IMR-90 (cell line): ENCODE data around the gene TRIM62. TPM values are rescaled to one million over a fixed set of nuclear protein-coding genes. Genes with fewer than 3 reads are reported as not detected.

Experiments
- ATAC-seq: fragments of 200-7000 bp; cut with Tn5 transposase; 2 replicates; pipeline ENCODE4 v1.9.1; 2020; ENCODE audit warnings: low read depth, mild to moderate bottlenecking, moderate library complexity
- BruUV-seq: library from RNA; stranded (reverse); fragments of 400-500 nt; replicated peaks from 2 replicates; lab custom pipeline; 2021; lab: Mats Ljungman, UMichigan
- CTCF ChIA-PET: fragments of 300-600 bp; formaldehyde crosslinking; extraction: SDS; loops from one replicate; lab custom pipeline; 2021; ENCODE audit warnings: antibody characterized with exemption; lab: Yijun Ruan, JAX
- POLR2A ChIA-PET: fragments of 300-600 bp; sonication (Branson Sonifier 250); formaldehyde crosslinking; loops from one replicate; lab custom pipeline; 2022; ENCODE audit warnings: antibody characterized with exemption; ENCODE audit not compliant: unreplicated experiment; lab: Charles Lee
- DNase-seq: peaks from one replicate; pipeline ENCODE4 v3.0.0; 2013
- H2AFZ ChIP-seq: replicated peaks from 2 replicates; pipeline ENCODE3; 2013; ENCODE audit warnings: low read length, mild to moderate bottlenecking; ENCODE audit not compliant: poor library complexity
- H2AK5ac ChIP-seq: 2 replicates; pipeline ENCODE4 v1.6.1; 2013; ENCODE audit warnings: low read depth, low read length, inconsistent platforms
- H2AK9ac ChIP-seq: replicated peaks from 2 replicates; pipeline ENCODE3; 2013; ENCODE audit warnings: mild to moderate bottlenecking, low read depth, low read length, moderate library complexity; ENCODE audit not compliant: poor library complexity
- H2BK120ac ChIP-seq: 2 replicates; pipeline ENCODE4 v1.6.1; 2013; ENCODE audit warnings: low read depth, low read length, inconsistent platforms
- H2BK15ac ChIP-seq: 3 replicates; pipeline ENCODE4 v1.6.1; 2013; ENCODE audit warnings: low read depth, low read length, inconsistent platforms
- H2BK20ac ChIP-seq: 2 replicates; pipeline ENCODE4 v1.6.1; 2013; ENCODE audit warnings: low read depth, mild to moderate bottlenecking, inconsistent platforms, low read length, moderate library complexity
- H2BK5ac ChIP-seq: 2 replicates; pipeline ENCODE4 v1.6.1; 2013; ENCODE audit warnings: mild to moderate bottlenecking, low read depth, low read length, inconsistent platforms; ENCODE audit not compliant: poor library complexity, severe bottlenecking
- H3K14ac ChIP-seq: replicated peaks from 2 replicates; pipeline ENCODE4 v1.6.1; 2013; ENCODE audit warnings: low read depth, low read length, inconsistent platforms
- H3K18ac ChIP-seq: 2 replicates; pipeline ENCODE4 v1.6.1; 2013; ENCODE audit warnings: low read depth, low read length, control low read depth
- H3K23ac ChIP-seq: 2 replicates; pipeline ENCODE4 v1.6.1; 2013; ENCODE audit warnings: low read depth, low read length, inconsistent platforms
- H3K27ac ChIP-seq: 2 replicates; pipeline ENCODE4 v1.5.1; 2013; ENCODE audit warnings: mild to moderate bottlenecking, control low read depth, low read length; ENCODE audit not compliant: insufficient read depth
- H3K27me3 ChIP-seq: 2 replicates; pipeline ENCODE4 v1.6.1; 2013; ENCODE audit warnings: low read length; ENCODE audit not compliant: control insufficient read depth, insufficient read depth
- H3K36me3 ChIP-seq: 2 replicates; pipeline ENCODE4 v1.6.1; 2013; ENCODE audit warnings: low read length, mixed read lengths; ENCODE audit not compliant: control insufficient read depth, insufficient read depth
- H3K4ac ChIP-seq: 2 replicates; pipeline ENCODE4 v1.6.1; 2013; ENCODE audit warnings: low read depth, low read length, inconsistent platforms
- H3K4me1 ChIP-seq: 2 replicates; pipeline ENCODE4 v1.6.1; 2013; ENCODE audit warnings: low read length, mixed read lengths; ENCODE audit not compliant: control insufficient read depth, insufficient read depth
- H3K4me2 ChIP-seq: 2 replicates; pipeline ENCODE4 v1.6.1; 2013; ENCODE audit warnings: low read depth, mild to moderate bottlenecking, control low read depth, low read length, moderate library complexity
- H3K4me3 ChIP-seq: 2 replicates; pipeline ENCODE4 v1.5.1; 2013; ENCODE audit warnings: low read depth, mild to moderate bottlenecking, control low read depth, low read length, moderate library complexity; ENCODE audit not compliant: insufficient read depth
- H3K56ac ChIP-seq: 2 replicates; pipeline ENCODE4 v1.6.1; 2013; ENCODE audit warnings: low read length, inconsistent platforms; ENCODE audit not compliant: insufficient read depth; ENCODE audit errors: extremely low read depth
- H3K79me1 ChIP-seq, 2 experiments: 2 replicates each; pipeline ENCODE4 v1.6.1; 2013; ENCODE audit warnings: low read length in 2 of 2, inconsistent platforms in 1 of 2, low read depth in 1 of 2
- H3K9ac ChIP-seq: 2 replicates; pipeline ENCODE4 v1.6.1; 2013; ENCODE audit warnings: low read depth, low read length, control low read depth
- H3K9me1 ChIP-seq: 2 replicates; pipeline ENCODE4 v1.6.1; 2013; ENCODE audit warnings: low read length, inconsistent platforms; ENCODE audit not compliant: insufficient read depth
- H3K9me3 ChIP-seq: 2 replicates; pipeline ENCODE4 v1.6.1; 2013; ENCODE audit warnings: low read length; ENCODE audit not compliant: control insufficient read depth, insufficient read depth
- H4K20me1 ChIP-seq: 2 replicates; pipeline ENCODE4 v1.6.1; 2013; ENCODE audit warnings: low read length, inconsistent platforms; ENCODE audit not compliant: insufficient read depth
- H4K5ac ChIP-seq: 2 replicates; pipeline ENCODE4 v1.6.1; 2013; ENCODE audit warnings: mild to moderate bottlenecking, low read depth, low read length, control low read depth
- H4K8ac ChIP-seq, 2 experiments: 2 replicates each; pipeline ENCODE4 v1.6.1; 2013; ENCODE audit warnings: low read depth in 2 of 2, low read length in 2 of 2, control low read depth in 1 of 2, inconsistent platforms in 1 of 2
- H4K91ac ChIP-seq: 2 replicates; pipeline ENCODE4 v1.6.1; 2013; ENCODE audit warnings: low read depth, low read length, inconsistent platforms; ENCODE audit not compliant: insufficient read depth
- BHLHE40 ChIP-seq: fragments of 150-350 bp; IDR thresholded peaks from 2 replicates; pipeline ENCODE4 v1.6.1; 2016; ENCODE audit warnings: mild to moderate bottlenecking, low read depth, low read length
- CEBPB ChIP-seq: IDR thresholded peaks from 2 replicates; pipeline ENCODE4 v1.6.1; 2012; ENCODE audit warnings: low read depth, low read length, improper control_type of control experiment
- CHD1 ChIP-seq: IDR thresholded peaks from 2 replicates; pipeline ENCODE4 v1.6.1; 2012; ENCODE audit warnings: low read depth, low read length, improper control_type of control experiment
- FOS ChIP-seq: fragments of 150-350 bp; IDR thresholded peaks from 2 replicates; pipeline ENCODE4 v1.6.1; 2016; ENCODE audit warnings: low read depth, low read length
- MAFK ChIP-seq: IDR thresholded peaks from 2 replicates; pipeline ENCODE4 v1.6.1; 2012; ENCODE audit warnings: low read depth, low read length, improper control_type of control experiment
- MXI1 ChIP-seq: IDR thresholded peaks from 2 replicates; pipeline ENCODE4 v1.6.1; 2012; ENCODE audit warnings: low read depth, mild to moderate bottlenecking, low read length, moderate library complexity, borderline replicate concordance
- NFE2L2 ChIP-seq: fragments of 150-350 bp; IDR thresholded peaks from 2 replicates; pipeline ENCODE4 v1.6.1; 2016; ENCODE audit warnings: low read depth, mild to moderate bottlenecking, low read length
- POLR2A ChIP-seq: IDR thresholded peaks from 2 replicates; pipeline ENCODE4 v1.6.1; 2012; ENCODE audit warnings: mild to moderate bottlenecking, low read depth, low read length
- RAD21 ChIP-seq: IDR thresholded peaks from 2 replicates; pipeline ENCODE4 v1.6.1; 2012; ENCODE audit warnings: low read length, improper control_type of control experiment
- RCOR1 ChIP-seq: IDR thresholded peaks from 2 replicates; pipeline ENCODE4 v1.6.1; 2012; ENCODE audit warnings: mild to moderate bottlenecking, low read length, improper control_type of control experiment; ENCODE audit not compliant: insufficient replicate concordance
- SMC3 ChIP-seq: fragments of 150-350 bp; IDR thresholded peaks from 2 replicates; pipeline ENCODE4 v1.6.1; 2016; ENCODE audit warnings: low read depth, mild to moderate bottlenecking, antibody characterized with exemption, low read length, moderate library complexity
- WGBS, 2 experiments: methylation state at CpG; one replicate each; pipeline versions ENCODE4 v1.1.5 to v1.1.7; 2013; ENCODE audit warnings: missing lambda C conversion rate in 2 of 2; ENCODE audit not compliant: insufficient read length in 1 of 2; ENCODE audit errors: extremely low coverage in 2 of 2; 5-methylcytosine and 5-hydroxymethylcytosine counted together
- dilution Hi-C: fragments of 300-500 bp; cut with HindIII; formaldehyde crosslinking; loops from one replicate; pipeline ENCODE4 v1.14.3; 2018; ENCODE audit warnings: low sequenced_read_pairs; ENCODE audit not compliant: unreplicated experiment
- in situ Hi-C: fragments of 300-500 bp; cut with MboI; formaldehyde crosslinking; loops from 3 replicates; pipeline ENCODE4 v1.14.3; 2019; ENCODE audit warnings: low sequenced_read_pairs, inconsistent platforms, mixed read lengths
- intact Hi-C: fragments of 100-400 bp; cut with micrococcal nuclease; formaldehyde crosslinking; loops from 2 replicates; pipeline ENCODE4 v1.10.0; 2022
- polyA plus RNA-seq, 3 experiments: library from polyadenylated mRNA; depleted of rRNA; stranded (reverse); fragments of >200 nt; gene quantifications; 2 replicates each; pipeline ENCODE4 v1.2.3, GENCODE V29; 2012; ENCODE audit warnings: low replicate concordance in 1 of 3
- total RNA-seq: library from RNA; depleted of rRNA; stranded (reverse); fragments of >200 nt; gene quantifications from 2 replicates; pipeline ENCODE4 v1.2.3, GENCODE V29; 2012
- TF ChIP-seq, protein P1 (sequence below): fragments of 150-350 bp; IDR thresholded peaks from 2 replicates; pipeline ENCODE4 v1.6.1; 2017; ENCODE audit warnings: mild to moderate bottlenecking, antibody characterized with exemption, low read length, low read depth
- TF ChIP-seq, protein P2 (sequence below): conservative IDR thresholded peaks from 2 replicates; pipeline ENCODE4 v1.5.1; 2012; ENCODE audit warnings: mild to moderate bottlenecking, low read depth, low read length, improper control_type of control experiment
- TF ChIP-seq, protein P3 (sequence below): fragments of 150-350 bp; IDR thresholded peaks from 2 replicates; pipeline ENCODE4 v1.6.1; 2016; ENCODE audit warnings: low read depth, mild to moderate bottlenecking, low read length, moderate library complexity, borderline replicate concordance

TRIM62 gene
- total and polyA plus RNA-seq, 2 of the 4 experiments (the other 2 are of a cell fraction), result 3.0 to 11.1 TPM

DNA sequence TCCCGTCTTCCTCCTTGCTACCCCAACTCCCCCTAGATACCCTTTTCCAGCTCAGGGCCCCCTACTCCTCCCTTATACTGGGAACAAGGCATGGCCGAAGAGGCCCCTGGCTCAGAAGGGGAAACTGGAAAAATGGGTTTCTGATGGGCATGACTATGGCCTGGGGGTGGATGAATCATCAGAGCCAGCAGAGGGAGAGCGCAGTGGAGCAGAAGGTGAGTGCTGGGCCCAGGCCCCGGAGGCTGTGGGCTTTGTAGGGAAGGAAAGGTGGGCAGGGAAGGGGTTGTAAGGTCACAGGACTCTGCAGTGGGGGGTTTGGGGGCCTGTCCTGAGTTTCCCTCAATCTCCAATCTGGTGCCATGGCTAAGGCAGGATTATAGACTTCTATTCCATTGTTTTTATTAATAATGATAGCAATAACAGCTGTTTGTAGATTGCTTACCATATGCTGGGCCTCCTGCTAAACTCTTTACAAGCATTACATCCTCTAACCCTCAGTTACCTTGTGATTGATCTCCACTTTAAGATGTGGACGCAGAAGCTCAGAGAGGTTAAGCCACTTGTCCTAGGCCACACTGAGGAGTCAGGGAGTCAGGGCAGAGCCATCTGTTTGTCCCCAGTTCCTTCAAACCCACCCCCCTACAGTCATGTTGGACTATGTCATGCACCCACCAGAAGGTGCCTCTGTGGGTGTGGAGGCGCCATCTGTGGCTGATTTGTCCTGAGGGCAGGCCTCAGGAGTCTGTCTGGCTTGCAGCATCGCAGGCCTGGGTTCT lies 38.2 kb upstream of the TRIM62 start (continued):
- TF ChIP-seq BHLHE40 (no peak), CHD1 (no peak), FOS (no peak)

DNA sequence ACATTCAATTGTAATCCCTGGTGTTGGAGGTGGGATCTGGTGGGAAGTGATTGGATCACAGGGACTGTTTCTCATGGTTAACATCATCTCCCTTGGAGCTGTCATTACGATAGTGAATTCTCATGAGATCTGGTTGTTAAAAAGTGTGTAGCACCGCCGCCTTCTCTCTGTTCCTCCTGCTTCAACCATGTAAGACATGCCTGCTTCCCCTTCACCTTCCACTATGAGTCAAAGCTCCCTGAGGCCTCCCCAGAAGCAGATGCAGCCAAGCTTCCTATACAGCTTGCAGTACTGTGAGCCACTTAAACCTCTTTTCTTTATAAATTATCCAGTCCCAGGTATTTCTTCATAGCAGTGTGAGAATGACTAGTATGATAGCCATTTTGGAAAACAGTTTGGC lies 30.1 kb upstream of the TRIM62 start:
- no peak overlapping the region for H2BK5ac ChIP-seq
- in situ Hi-C loops (loop anchor here (25.0 kb wide), 1 partner anchor 400 kb away; no protein-coding TSS in a partner anchor), intact Hi-C loops (no loop called here), dilution Hi-C loops (no loop called here)
- H3K56ac ChIP-seq, result no peak overlapping the region
- H3K23ac ChIP-seq, result no peak overlapping the region
- H2AK9ac ChIP-seq, result peak overlapping the region; percentile 13
- no peaks in the 10 kb centered on the region for H3K9me3 ChIP-seq
- no peaks in the 10 kb centered on the region for H3K4me1 ChIP-seq
- H2BK120ac ChIP-seq, result no peak overlapping the region
- no TSS peak for BruUV-seq
- no peak overlapping the region for H3K27ac ChIP-seq
- no peaks in the 10 kb centered on the region for H3K79me1 ChIP-seq
- no peaks in the 10 kb centered on the region for H3K27me3 ChIP-seq
- CTCF ChIA-PET, result no interaction called here
- H2AK5ac ChIP-seq, result no peak overlapping the region
- POLR2A ChIA-PET, result no interaction called here
- no peak for DNase-seq
- no peaks in the 10 kb centered on the region for H3K9me1 ChIP-seq
- H4K91ac ChIP-seq, result no peak overlapping the region
- no CpG with 5 or more reads among the region's 3 CpGs for WGBS, 2 experiments
- H3K4ac ChIP-seq, result no peak overlapping the region
- no peak overlapping the region for H2BK15ac ChIP-seq
- H3K14ac ChIP-seq, result no peak overlapping the region
- no peak overlapping the region for H3K18ac ChIP-seq
- H4K5ac ChIP-seq, result no peak overlapping the region
- no peaks in the 10 kb centered on the region for H3K36me3 ChIP-seq
- no peak overlapping the region for H2AFZ ChIP-seq
- no peaks in the 10 kb centered on the region for H4K20me1 ChIP-seq
- no peak overlapping the region for H3K4me3 ChIP-seq
- H3K9ac ChIP-seq, result no peak overlapping the region
- H2BK20ac ChIP-seq, result no peak overlapping the region
- no peak overlapping the region for H3K4me2 ChIP-seq
- no peak overlapping the region for H4K8ac ChIP-seq
- TF ChIP-seq CEBPB (no peak), POLR2A (no peak), MAFK (no peak), BHLHE40 (no peak), MXI1 (no peak), RCOR1 (no peak), RAD21 (no peak), NFE2L2 (no peak), SMC3 (no peak), CHD1 (no peak)
- TF ChIP-seq, protein P1, sequence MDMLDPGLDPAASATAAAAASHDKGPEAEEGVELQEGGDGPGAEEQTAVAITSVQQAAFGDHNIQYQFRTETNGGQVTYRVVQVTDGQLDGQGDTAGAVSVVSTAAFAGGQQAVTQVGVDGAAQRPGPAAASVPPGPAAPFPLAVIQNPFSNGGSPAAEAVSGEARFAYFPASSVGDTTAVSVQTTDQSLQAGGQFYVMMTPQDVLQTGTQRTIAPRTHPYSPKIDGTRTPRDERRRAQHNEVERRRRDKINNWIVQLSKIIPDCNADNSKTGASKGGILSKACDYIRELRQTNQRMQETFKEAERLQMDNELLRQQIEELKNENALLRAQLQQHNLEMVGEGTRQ, result no peak
- TF ChIP-seq, protein P2, sequence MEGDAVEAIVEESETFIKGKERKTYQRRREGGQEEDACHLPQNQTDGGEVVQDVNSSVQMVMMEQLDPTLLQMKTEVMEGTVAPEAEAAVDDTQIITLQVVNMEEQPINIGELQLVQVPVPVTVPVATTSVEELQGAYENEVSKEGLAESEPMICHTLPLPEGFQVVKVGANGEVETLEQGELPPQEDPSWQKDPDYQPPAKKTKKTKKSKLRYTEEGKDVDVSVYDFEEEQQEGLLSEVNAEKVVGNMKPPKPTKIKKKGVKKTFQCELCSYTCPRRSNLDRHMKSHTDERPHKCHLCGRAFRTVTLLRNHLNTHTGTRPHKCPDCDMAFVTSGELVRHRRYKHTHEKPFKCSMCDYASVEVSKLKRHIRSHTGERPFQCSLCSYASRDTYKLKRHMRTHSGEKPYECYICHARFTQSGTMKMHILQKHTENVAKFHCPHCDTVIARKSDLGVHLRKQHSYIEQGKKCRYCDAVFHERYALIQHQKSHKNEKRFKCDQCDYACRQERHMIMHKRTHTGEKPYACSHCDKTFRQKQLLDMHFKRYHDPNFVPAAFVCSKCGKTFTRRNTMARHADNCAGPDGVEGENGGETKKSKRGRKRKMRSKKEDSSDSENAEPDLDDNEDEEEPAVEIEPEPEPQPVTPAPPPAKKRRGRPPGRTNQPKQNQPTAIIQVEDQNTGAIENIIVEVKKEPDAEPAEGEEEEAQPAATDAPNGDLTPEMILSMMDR, result no peak
- TF ChIP-seq, protein P3, sequence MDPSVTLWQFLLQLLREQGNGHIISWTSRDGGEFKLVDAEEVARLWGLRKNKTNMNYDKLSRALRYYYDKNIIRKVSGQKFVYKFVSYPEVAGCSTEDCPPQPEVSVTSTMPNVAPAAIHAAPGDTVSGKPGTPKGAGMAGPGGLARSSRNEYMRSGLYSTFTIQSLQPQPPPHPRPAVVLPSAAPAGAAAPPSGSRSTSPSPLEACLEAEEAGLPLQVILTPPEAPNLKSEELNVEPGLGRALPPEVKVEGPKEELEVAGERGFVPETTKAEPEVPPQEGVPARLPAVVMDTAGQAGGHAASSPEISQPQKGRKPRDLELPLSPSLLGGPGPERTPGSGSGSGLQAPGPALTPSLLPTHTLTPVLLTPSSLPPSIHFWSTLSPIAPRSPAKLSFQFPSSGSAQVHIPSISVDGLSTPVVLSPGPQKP, result no peak
- ATAC-seq, result no peak
